ENCODE results near the gene TNIP3. TPM values are rescaled to one million over a fixed set of nuclear protein-coding genes. Genes with fewer than 3 reads are reported as not detected.

The TNIP3 gene
- total RNA-seq, 1 donor from 2014 or later = 0.53 TPM

DNA sequence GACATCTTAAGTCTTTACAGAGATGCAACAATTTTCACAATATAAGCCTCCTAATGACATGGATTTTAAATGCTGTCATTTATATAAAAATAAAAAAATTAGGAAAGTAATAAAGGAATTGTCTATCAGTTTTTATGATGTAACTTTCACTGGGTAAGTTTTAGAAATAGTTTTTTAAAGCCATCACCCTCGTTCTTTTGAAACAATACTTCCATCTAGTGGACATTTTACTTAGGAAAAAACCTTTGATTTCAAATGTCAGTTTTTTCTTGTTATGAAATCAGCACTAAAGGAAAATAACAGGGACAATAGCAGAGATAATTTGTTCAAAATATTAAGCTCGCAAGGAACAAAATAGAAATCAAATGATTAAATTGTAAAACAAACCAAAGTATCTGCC, 67.5 kb downstream of the TNIP3 start:
- ATAC-seq (no peak), DNase-seq (ENCODE audit: low spot score) (no peak)
- intact Hi-C loops (cut with DNase I) = no loop called here

DNA sequence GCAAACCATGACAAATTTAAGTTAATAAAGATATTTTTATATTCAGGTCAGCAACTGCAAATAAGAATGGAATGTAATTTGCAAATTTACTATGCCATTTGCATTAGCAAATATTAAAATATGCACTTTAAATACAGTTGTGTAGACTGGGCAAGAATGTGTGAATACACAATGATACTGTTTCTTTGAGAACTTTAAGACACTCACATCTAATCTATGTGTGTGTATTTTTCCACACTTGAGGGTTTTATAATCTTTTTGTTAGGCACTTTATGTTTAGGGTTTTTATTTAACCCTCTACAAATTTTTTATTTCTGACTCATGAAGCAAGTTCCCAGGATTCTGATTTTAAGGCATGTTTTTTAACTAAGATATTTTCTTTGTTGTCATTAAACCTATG, 67.9 kb downstream of the TNIP3 start:
- ATAC-seq (no peak), DNase-seq (ENCODE audit: low spot score) (no peak)
- intact Hi-C loops (cut with DNase I) = no loop called here

GRCh38 chr4:121094297-121094966, 69.7 kb downstream of the TNIP3 start:
- ATAC-seq (no peak), DNase-seq (ENCODE audit: low spot score) (no peak)
- intact Hi-C loops (cut with DNase I) = no loop called here

DNA sequence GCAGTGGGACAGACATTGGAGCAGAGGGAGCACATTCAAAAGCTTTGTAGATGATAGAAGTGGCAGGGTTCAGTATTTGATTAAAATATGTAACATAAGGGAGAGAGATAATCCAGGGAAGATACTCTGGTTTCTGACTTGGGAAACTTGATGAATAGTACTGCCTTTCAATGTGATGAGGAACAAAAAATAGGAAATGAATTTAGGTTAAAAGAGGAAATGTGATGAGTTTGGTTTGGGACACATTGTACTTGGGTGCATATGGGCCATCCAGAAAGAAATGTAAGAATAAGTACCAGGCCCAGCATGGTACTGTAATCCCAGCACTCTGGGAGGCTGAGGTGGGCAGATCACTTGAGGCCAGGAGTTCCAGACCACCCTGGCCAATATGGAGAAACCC, 70.9 kb downstream of the TNIP3 start:
- no peak for DNase-seq (ENCODE audit: low spot score)
- intact Hi-C loops (cut with DNase I) = no loop called here
- ATAC-seq = no peak

GRCh38 chr4:121091941-121092340, 72.2 kb downstream of the TNIP3 start:
- no peak for ATAC-seq
- intact Hi-C loops (cut with DNase I) = no loop called here
- no peak for DNase-seq (ENCODE audit: low spot score)

DNA sequence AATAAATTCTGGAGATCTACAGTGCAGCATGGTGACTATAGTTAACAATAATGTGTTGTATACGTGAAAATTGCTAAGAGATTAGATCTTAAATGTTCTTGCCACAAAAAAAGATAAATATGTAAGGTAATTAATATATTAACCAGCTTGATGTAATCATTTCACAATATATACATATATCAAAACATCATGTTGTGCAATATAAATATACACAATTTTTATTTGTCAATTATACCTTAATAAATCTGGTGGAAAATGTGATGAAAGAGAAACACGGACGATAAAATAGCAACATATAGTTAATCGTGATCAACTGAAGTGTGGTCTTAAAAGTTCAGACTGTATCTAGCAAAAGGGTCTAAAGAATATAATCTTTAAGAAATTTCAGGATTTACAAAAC, 75.3 kb downstream of the TNIP3 start:
- DNase-seq (ENCODE audit: low spot score) (no peak), ATAC-seq (no peak)
- intact Hi-C loops (cut with DNase I) = no loop called here

Other genes with a start within 250 kb of the TNIP3 start
- gene PRDM5, start 241.6 kb downstream of the TNIP3 start, total RNA-seq = 28.8 TPM
- 11.8 TPM for gene NDNF, start 91.8 kb downstream of the TNIP3 start, total RNA-seq
- gene QRFPR, start 216.7 kb upstream of the TNIP3 start, total RNA-seq = not detected